Measurements from ENCODE around the gene COL15A1. TPM values are rescaled to one million over a fixed set of nuclear protein-coding genes. Genes with fewer than 3 reads are reported as not detected.

COL15A1 gene
- total RNA-seq, 1 experiment from 2014 or later = 0.10 TPM

DNA sequence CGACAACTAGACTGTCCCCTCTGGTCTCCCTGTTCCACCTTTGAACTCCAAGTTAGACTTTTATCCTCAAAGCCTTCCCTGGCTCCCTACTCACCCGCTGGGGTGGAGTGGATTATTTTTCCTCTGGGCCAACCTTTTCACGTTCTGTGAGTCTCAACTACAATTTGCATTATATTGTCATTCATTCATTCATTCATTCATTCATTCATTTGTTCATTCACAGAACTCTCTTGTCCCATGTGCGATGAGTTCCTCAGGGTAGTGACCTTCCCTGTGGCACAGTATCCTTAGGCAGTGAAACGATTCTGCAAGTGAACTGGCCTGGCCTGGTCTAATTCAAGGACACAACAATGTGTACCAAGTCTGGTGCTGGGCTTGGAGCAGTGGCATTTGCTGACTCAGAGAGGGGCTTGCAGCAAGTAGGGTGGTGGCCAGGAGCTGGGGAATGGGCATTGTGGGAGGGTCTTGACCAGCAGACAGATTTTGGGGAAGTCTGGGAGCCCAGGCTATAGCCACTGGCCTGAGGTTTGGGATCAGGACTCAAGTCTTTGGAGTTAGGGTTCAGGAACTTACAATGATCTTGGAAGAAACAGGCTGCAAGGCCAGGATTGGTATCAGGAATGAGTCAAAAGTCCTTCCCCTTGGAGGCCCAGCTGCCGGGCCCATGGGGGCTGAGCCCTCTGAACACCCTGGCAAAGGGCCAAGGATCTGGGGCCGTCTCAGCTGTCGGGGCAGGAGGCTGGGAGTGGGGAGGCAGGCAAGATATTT, 37.2 kb upstream of the COL15A1 start:
- CTCF ChIA-PET = no interaction called here

GRCh38 chr9:98907055-98907454, 36.7 kb upstream of the COL15A1 start:
- Histone ChIP-seq H3K27me3 (ENCODE audit: control insufficient read depth, insufficient read depth, low read length) (no peaks in the 10 kb centered on the region), H3K4me1 (ENCODE audit: control insufficient read depth, insufficient read depth, low read length) (no peaks in the 10 kb centered on the region), H3K27ac (ENCODE audit: low read length) (no peak overlapping the region), H3K9me3 (ENCODE audit: control insufficient read depth, insufficient read depth, low read depth, low read length) (no peaks in the 10 kb centered on the region), H3K36me3 (ENCODE audit: control insufficient read depth, insufficient read depth, low read length) (no peaks in the 10 kb centered on the region), H3K4me3 (ENCODE audit: low read depth in 2 of 2, low read length in 2 of 2) (no peak overlapping the region)
- in situ Hi-C loops (cut with HindIII; ENCODE audit: low pct_unique_long_range_greater_than_20kb, low sequenced_read_pairs) = no loop called here
- ChIA-PET POLR2A (interaction anchor here (0.7 kb wide), 1 partner anchor 98 kb away, joined by 4 read pairs; no protein-coding TSS in a partner anchor), CTCF (no interaction called here)
- BruUV-seq (replicated peaks) = no TSS peak
- ATAC-seq = no peak
- intact Hi-C loops (cut with micrococcal nuclease; ENCODE audit: unreplicated experiment) = no loop called here
- no peak for DNase-seq (ENCODE audit: low read depth, low spot score)
- TF ChIP-seq TCF7L2 (IDR thresholded peaks at IDR 0.05; ENCODE audit: low read depth, low read length) (no peak), CTCF (IDR thresholded peaks at IDR 0.05) (no peak), SIN3A (IDR thresholded peaks at IDR 0.05; ENCODE audit: borderline replicate concordance, insufficient read depth, low read depth, low read length) (no peak), POLR2AphosphoS5 (IDR thresholded peaks at IDR 0.05; ENCODE audit: low read depth, low read length) (no peak)
- TF ChIP-seq, protein P1, sequence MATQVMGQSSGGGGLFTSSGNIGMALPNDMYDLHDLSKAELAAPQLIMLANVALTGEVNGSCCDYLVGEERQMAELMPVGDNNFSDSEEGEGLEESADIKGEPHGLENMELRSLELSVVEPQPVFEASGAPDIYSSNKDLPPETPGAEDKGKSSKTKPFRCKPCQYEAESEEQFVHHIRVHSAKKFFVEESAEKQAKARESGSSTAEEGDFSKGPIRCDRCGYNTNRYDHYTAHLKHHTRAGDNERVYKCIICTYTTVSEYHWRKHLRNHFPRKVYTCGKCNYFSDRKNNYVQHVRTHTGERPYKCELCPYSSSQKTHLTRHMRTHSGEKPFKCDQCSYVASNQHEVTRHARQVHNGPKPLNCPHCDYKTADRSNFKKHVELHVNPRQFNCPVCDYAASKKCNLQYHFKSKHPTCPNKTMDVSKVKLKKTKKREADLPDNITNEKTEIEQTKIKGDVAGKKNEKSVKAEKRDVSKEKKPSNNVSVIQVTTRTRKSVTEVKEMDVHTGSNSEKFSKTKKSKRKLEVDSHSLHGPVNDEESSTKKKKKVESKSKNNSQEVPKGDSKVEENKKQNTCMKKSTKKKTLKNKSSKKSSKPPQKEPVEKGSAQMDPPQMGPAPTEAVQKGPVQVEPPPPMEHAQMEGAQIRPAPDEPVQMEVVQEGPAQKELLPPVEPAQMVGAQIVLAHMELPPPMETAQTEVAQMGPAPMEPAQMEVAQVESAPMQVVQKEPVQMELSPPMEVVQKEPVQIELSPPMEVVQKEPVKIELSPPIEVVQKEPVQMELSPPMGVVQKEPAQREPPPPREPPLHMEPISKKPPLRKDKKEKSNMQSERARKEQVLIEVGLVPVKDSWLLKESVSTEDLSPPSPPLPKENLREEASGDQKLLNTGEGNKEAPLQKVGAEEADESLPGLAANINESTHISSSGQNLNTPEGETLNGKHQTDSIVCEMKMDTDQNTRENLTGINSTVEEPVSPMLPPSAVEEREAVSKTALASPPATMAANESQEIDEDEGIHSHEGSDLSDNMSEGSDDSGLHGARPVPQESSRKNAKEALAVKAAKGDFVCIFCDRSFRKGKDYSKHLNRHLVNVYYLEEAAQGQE (IDR thresholded peaks at IDR 0.05; ENCODE audit: insufficient read depth in 1 of 2, low read depth in 2 of 2, low read length in 1 of 2) = no peak

More for the DNA sequence above, 37.2 kb upstream of the COL15A1 start:
- DNase-seq (ENCODE audit: low read depth, low spot score) (no peak), ATAC-seq (no peak)
- Histone ChIP-seq H3K4me1 (ENCODE audit: control insufficient read depth, insufficient read depth, low read length) (no peaks in the 10 kb centered on the region), H3K4me3 (ENCODE audit: low read depth in 2 of 2, low read length in 2 of 2) (no peak overlapping the region), H3K27ac (ENCODE audit: low read length) (no peak overlapping the region), H3K27me3 (ENCODE audit: control insufficient read depth, insufficient read depth, low read length) (no peaks in the 10 kb centered on the region), H3K9me3 (ENCODE audit: control insufficient read depth, insufficient read depth, low read depth, low read length) (no peaks in the 10 kb centered on the region), H3K36me3 (ENCODE audit: control insufficient read depth, insufficient read depth, low read length) (no peaks in the 10 kb centered on the region)
- intact Hi-C loops (cut with micrococcal nuclease; ENCODE audit: unreplicated experiment) (no loop called here), in situ Hi-C loops (cut with HindIII; ENCODE audit: low pct_unique_long_range_greater_than_20kb, low sequenced_read_pairs) (no loop called here)
- BruUV-seq (replicated peaks) = no TSS peak
- TF ChIP-seq CTCF (IDR thresholded peaks at IDR 0.05) (no peak), POLR2AphosphoS5 (IDR thresholded peaks at IDR 0.05; ENCODE audit: low read depth, low read length) (no peak), TCF7L2 (IDR thresholded peaks at IDR 0.05; ENCODE audit: low read depth, low read length) (no peak), SIN3A (IDR thresholded peaks at IDR 0.05; ENCODE audit: borderline replicate concordance, insufficient read depth, low read depth, low read length) (no peak)
- TF ChIP-seq, protein P1 (IDR thresholded peaks at IDR 0.05; ENCODE audit: insufficient read depth in 1 of 2, low read depth in 2 of 2, low read length in 1 of 2) = no peak
- POLR2A ChIA-PET = no interaction called here

Measured in Panc1 (cell line).